Mucosa of rectum (tissue), 2 donors: ENCODE measurements around the gene CHN1.

Experiments
- H3K27ac ChIP-seq, 2 donors: one replicate each; pipeline ENCODE4 v1.7.0; 2013; ENCODE audit warnings: inconsistent platforms in 2 of 2, low read depth in 2 of 2, low read length in 2 of 2
- H3K27me3 ChIP-seq, 2 donors: one replicate each; pipeline ENCODE4 v1.7.0; 2013; ENCODE audit warnings: low read length in 2 of 2; ENCODE audit not compliant: control insufficient read depth in 2 of 2, insufficient read depth in 2 of 2
- H3K36me3 ChIP-seq, 2 donors: one replicate each; pipeline ENCODE4 v1.7.0; 2013; ENCODE audit warnings: low read length in 2 of 2; ENCODE audit not compliant: control insufficient read depth in 2 of 2, insufficient read depth in 2 of 2
- H3K4me1 ChIP-seq, 2 donors: one replicate each; pipeline ENCODE4 v1.7.0; 2013; ENCODE audit warnings: low read length in 2 of 2, mild to moderate bottlenecking in 1 of 2; ENCODE audit not compliant: control insufficient read depth in 2 of 2, insufficient read depth in 2 of 2
- H3K4me3 ChIP-seq, 2 donors: one replicate each; pipeline ENCODE4 v1.7.0; 2013; ENCODE audit warnings: low read length in 2 of 2
- H3K9ac ChIP-seq, 2 donors: one replicate each; pipeline ENCODE4 v1.7.0; 2013; ENCODE audit warnings: low read length in 2 of 2, low read depth in 1 of 2, mild to moderate bottlenecking in 1 of 2
- H3K9me3 ChIP-seq, 2 donors: one replicate each; pipeline ENCODE4 v1.7.0; 2013; ENCODE audit warnings: low read length in 2 of 2; ENCODE audit not compliant: control insufficient read depth in 2 of 2
- donor health status: healthy.
- donor health status: Normal muscosa, but diverticular disease.

CHN1 gene

GRCh38 chr2:174882416-174882815 is 122.8 kb downstream of the CHN1 start:
- no peaks in the 10 kb centered on the region for H3K27me3 ChIP-seq
- no peaks in the 10 kb centered on the region for H3K4me1 ChIP-seq
- H3K27ac ChIP-seq: no peak overlapping the region
- no peaks in the 10 kb centered on the region for H3K36me3 ChIP-seq
- no peak overlapping the region for H3K4me3 ChIP-seq
- no peaks in the 10 kb centered on the region for H3K9me3 ChIP-seq
- H3K9ac ChIP-seq: no peak overlapping the region

GRCh38 chr2:174881678-174882077 is 123.5 kb downstream of the CHN1 start:
- no peak overlapping the region for H3K9ac ChIP-seq
- no peak overlapping the region for H3K4me3 ChIP-seq
- H3K36me3 ChIP-seq: no peaks in the 10 kb centered on the region
- no peak overlapping the region for H3K27ac ChIP-seq
- no peaks in the 10 kb centered on the region for H3K9me3 ChIP-seq
- no peaks in the 10 kb centered on the region for H3K27me3 ChIP-seq
- no peaks in the 10 kb centered on the region for H3K4me1 ChIP-seq

GRCh38 chr2:174878537-174879147 is 126.5 kb downstream of the CHN1 start:
- H3K36me3 ChIP-seq: no peaks in the 10 kb centered on the region
- no peaks in the 10 kb centered on the region for H3K9me3 ChIP-seq
- no peak overlapping the region for H3K27ac ChIP-seq
- no peaks in the 10 kb centered on the region for H3K4me1 ChIP-seq
- H3K27me3 ChIP-seq: no peaks in the 10 kb centered on the region
- no peak overlapping the region for H3K9ac ChIP-seq
- peak overlapping the region; percentile 0 to 45 for H3K4me3 ChIP-seq

DNA sequence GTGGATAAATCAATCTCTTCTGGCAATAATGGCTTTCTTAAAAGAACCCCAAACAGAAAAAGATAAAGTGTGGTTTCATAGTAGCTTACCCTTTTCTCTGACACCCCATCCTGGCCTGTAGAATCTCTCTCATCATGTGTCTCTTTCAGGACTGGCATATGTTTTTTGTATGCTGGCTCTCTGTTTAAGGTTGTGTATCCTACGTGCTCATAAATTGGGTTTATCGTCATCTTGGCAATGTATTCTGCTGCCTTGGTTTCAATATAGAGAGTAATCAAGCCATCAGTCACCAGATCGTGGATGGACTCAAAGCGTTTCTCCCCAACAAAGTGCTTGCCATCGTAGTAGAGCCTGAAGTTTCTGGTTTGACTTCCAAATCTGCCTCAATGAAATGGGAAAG is 127.4 kb downstream of the CHN1 start:
- no peaks in the 10 kb centered on the region for H3K27me3 ChIP-seq
- H3K27ac ChIP-seq: no peak overlapping the region
- H3K9me3 ChIP-seq: no peaks in the 10 kb centered on the region
- H3K9ac ChIP-seq: no peak overlapping the region
- H3K4me1 ChIP-seq: no peaks in the 10 kb centered on the region
- no peak overlapping the region for H3K4me3 ChIP-seq
- H3K36me3 ChIP-seq: no peaks in the 10 kb centered on the region

GRCh38 chr2:174877301-174877700 is 127.9 kb downstream of the CHN1 start:
- Histone ChIP-seq H3K4me3 (no peak overlapping the region), H3K9ac (no peak overlapping the region)

GRCh38 chr2:174874085-174874484 is 131.1 kb downstream of the CHN1 start:
- no peak overlapping the region for H3K27ac ChIP-seq
- no peaks in the 10 kb centered on the region for H3K36me3 ChIP-seq
- H3K4me3 ChIP-seq: no peak overlapping the region
- no peaks in the 10 kb centered on the region for H3K9me3 ChIP-seq
- no peaks in the 10 kb centered on the region for H3K27me3 ChIP-seq
- no peaks in the 10 kb centered on the region for H3K4me1 ChIP-seq
- no peak overlapping the region for H3K9ac ChIP-seq

More at GRCh38 chr2:174877301-174877700, 127.9 kb downstream of the CHN1 start:
- Histone ChIP-seq H3K27ac (no peak overlapping the region), H3K27me3 (no peaks in the 10 kb centered on the region), H3K9me3 (no peaks in the 10 kb centered on the region), H3K4me1 (no peaks in the 10 kb centered on the region), H3K36me3 (no peaks in the 10 kb centered on the region)

DNA sequence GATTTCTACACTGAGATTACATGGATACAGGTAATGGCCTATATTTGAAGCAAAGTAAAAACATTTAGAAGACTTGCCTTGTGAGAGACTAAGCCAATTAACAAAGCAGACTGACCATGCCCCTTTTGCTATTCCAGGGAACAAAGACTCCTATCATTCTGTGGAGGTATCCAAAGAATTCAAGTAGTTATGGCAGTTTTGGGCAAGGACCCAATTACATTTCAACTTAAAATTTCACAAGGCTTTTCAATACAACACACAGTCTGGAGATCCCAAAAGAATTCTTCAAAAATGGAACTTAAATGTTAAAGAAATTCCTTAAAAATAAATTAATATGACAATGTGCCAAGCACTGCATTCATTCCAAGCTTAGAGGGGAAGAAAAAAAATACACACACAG is 131.7 kb downstream of the CHN1 start:
- Histone ChIP-seq H3K27ac (no peak overlapping the region), H3K4me1 (no peaks in the 10 kb centered on the region), H3K9me3 (no peaks in the 10 kb centered on the region), H3K9ac (no peak overlapping the region), H3K4me3 (no peak overlapping the region), H3K36me3 (no peaks in the 10 kb centered on the region), H3K27me3 (no peaks in the 10 kb centered on the region)

- no peaks in the 10 kb centered on the region for H3K4me1 ChIP-seq
- no peak overlapping the region for H3K4me3 ChIP-seq
- no peaks in the 10 kb centered on the region for H3K9me3 ChIP-seq
- no peak overlapping the region for H3K27ac ChIP-seq
- H3K9ac ChIP-seq: no peak overlapping the region
- H3K27me3 ChIP-seq: no peaks in the 10 kb centered on the region
- H3K36me3 ChIP-seq: no peaks in the 10 kb centered on the region
Observed at GRCh38 chr2:174870787-174871186, 134.4 kb downstream of the CHN1 start.

- H3K27me3 ChIP-seq: no peaks in the 10 kb centered on the region
- H3K9ac ChIP-seq: no peak overlapping the region
Observed at GRCh38 chr2:174868878-174869277, 136.3 kb downstream of the CHN1 start.

GRCh38 chr2:174866421-174866820 is 138.8 kb downstream of the CHN1 start:
- Histone ChIP-seq H3K27me3 (no peaks in the 10 kb centered on the region), H3K9me3 (no peaks in the 10 kb centered on the region), H3K36me3 (no peaks in the 10 kb centered on the region), H3K27ac (no peak overlapping the region), H3K4me1 (no peaks in the 10 kb centered on the region), H3K4me3 (no peak overlapping the region), H3K9ac (no peak overlapping the region)

More at GRCh38 chr2:174868878-174869277, 136.3 kb downstream of the CHN1 start:
- Histone ChIP-seq H3K4me1 (no peaks in the 10 kb centered on the region), H3K36me3 (no peaks in the 10 kb centered on the region), H3K4me3 (no peak overlapping the region), H3K9me3 (no peaks in the 10 kb centered on the region), H3K27ac (no peak overlapping the region)

- Histone ChIP-seq H3K9ac (no peak overlapping the region), H3K4me3 (no peak overlapping the region), H3K4me1 (no peaks in the 10 kb centered on the region), H3K27me3 (no peaks in the 10 kb centered on the region), H3K27ac (no peak overlapping the region), H3K9me3 (no peaks in the 10 kb centered on the region), H3K36me3 (no peaks in the 10 kb centered on the region)
Observed at GRCh38 chr2:174863183-174863582, 142.0 kb downstream of the CHN1 start.
